Muscle layer of colon (tissue), 2 donors: ENCODE results near the gene CEACAM18.
"Not testable (repeated sequence)": the region's sequence is repeated elsewhere in the genome, so short reads cannot be mapped to it uniquely, and the experiment has no call there.

Experiments
- H3K27ac ChIP-seq: one replicate; pipeline ENCODE4 v1.7.0; 2013; ENCODE audit warnings: low read depth, mild to moderate bottlenecking, low read length, moderate library complexity
- H3K27me3 ChIP-seq, 2 donors: one replicate each; pipeline ENCODE4 v1.7.0; 2013; ENCODE audit warnings: low read length in 2 of 2, mild to moderate bottlenecking in 2 of 2; ENCODE audit not compliant: insufficient read depth in 2 of 2, control insufficient read depth in 1 of 2
- H3K36me3 ChIP-seq: one replicate; pipeline ENCODE4 v1.7.0; 2013; ENCODE audit warnings: mild to moderate bottlenecking, low read length; ENCODE audit not compliant: insufficient read depth
- H3K4me1 ChIP-seq: one replicate; pipeline ENCODE4 v1.7.0; 2013; ENCODE audit warnings: mild to moderate bottlenecking, low read length; ENCODE audit not compliant: insufficient read depth
- H3K4me3 ChIP-seq, 2 donors: one replicate each; pipeline ENCODE4 v1.7.0; 2013; ENCODE audit warnings: low read length in 2 of 2, low read depth in 1 of 2, mild to moderate bottlenecking in 1 of 2, moderate library complexity in 1 of 2
- H3K9ac ChIP-seq: one replicate; pipeline ENCODE4 v1.7.0; 2013; ENCODE audit warnings: low read length
- H3K9me3 ChIP-seq: one replicate; pipeline ENCODE4 v1.7.0; 2013; ENCODE audit warnings: mild to moderate bottlenecking, low read length
- donor health status: abdominal sarcoma.
- donor health status: Adenocarcinoma of cecum.

Gene CEACAM18

GRCh38 chr19:51463976-51464581, 14.3 kb upstream of the CEACAM18 start:
- H3K9ac ChIP-seq, H3K9me3 ChIP-seq, H3K36me3 ChIP-seq, H3K4me1 ChIP-seq, H3K4me3 ChIP-seq, H3K27ac ChIP-seq: not testable (repeated sequence)
- peaks cover 0 to 12% of the 10 kb centered on the region in 2 donors for H3K27me3 ChIP-seq

GRCh38 chr19:51466723-51467122, 11.6 kb upstream of the CEACAM18 start:
- no peak overlapping the region for H3K9ac ChIP-seq
- no peak overlapping the region for H3K4me3 ChIP-seq
- no peaks in the 10 kb centered on the region for H3K36me3 ChIP-seq
- no peaks in the 10 kb centered on the region for H3K4me1 ChIP-seq
- no peaks in the 10 kb centered on the region for H3K9me3 ChIP-seq
- no peak overlapping the region for H3K27ac ChIP-seq
- peaks cover 0 to 14% of the 10 kb centered on the region in 2 donors for H3K27me3 ChIP-seq

- Histone ChIP-seq H3K9me3 (no peaks in the 10 kb centered on the region), H3K9ac (no peak overlapping the region), H3K27ac (no peak overlapping the region), H3K27me3 (peaks cover 0 to 5% of the 10 kb centered on the region in 2 donors), H3K4me3 (no peak overlapping the region), H3K36me3 (no peaks in the 10 kb centered on the region), H3K4me1 (no peaks in the 10 kb centered on the region)
Measured at GRCh38 chr19:51467864-51468544, 10.3 kb upstream of the CEACAM18 start.

GRCh38 chr19:51468545-51468920, 9.8 kb upstream of the CEACAM18 start:
- no peaks in the 10 kb centered on the region for H3K4me1 ChIP-seq
- no peaks in the 10 kb centered on the region for H3K9me3 ChIP-seq
- H3K9ac ChIP-seq: no peak overlapping the region
- no peak overlapping the region for H3K4me3 ChIP-seq
- H3K27me3 ChIP-seq: peaks cover 0 to 9% of the 10 kb centered on the region in 2 donors
- H3K36me3 ChIP-seq: no peaks in the 10 kb centered on the region
- no peak overlapping the region for H3K27ac ChIP-seq

GRCh38 chr19:51469162-51469561, 9.2 kb upstream of the CEACAM18 start:
- no peak overlapping the region for H3K4me3 ChIP-seq
- no peaks in the 10 kb centered on the region for H3K9me3 ChIP-seq
- no peaks in the 10 kb centered on the region for H3K4me1 ChIP-seq
- peaks cover 0 to 11% of the 10 kb centered on the region in 2 donors for H3K27me3 ChIP-seq
- H3K27ac ChIP-seq: no peak overlapping the region
- no peak overlapping the region for H3K9ac ChIP-seq
- no peaks in the 10 kb centered on the region for H3K36me3 ChIP-seq

GRCh38 chr19:51469629-51470028, 8.7 kb upstream of the CEACAM18 start:
- no peaks in the 10 kb centered on the region for H3K36me3 ChIP-seq
- H3K27me3 ChIP-seq: peaks cover 0 to 11% of the 10 kb centered on the region in 2 donors
- no peaks in the 10 kb centered on the region for H3K4me1 ChIP-seq
- H3K27ac ChIP-seq: no peak overlapping the region
- no peaks in the 10 kb centered on the region for H3K9me3 ChIP-seq
- no peak overlapping the region for H3K9ac ChIP-seq
- no peak overlapping the region for H3K4me3 ChIP-seq

- Histone ChIP-seq H3K9ac (no peak overlapping the region), H3K36me3 (no peaks in the 10 kb centered on the region), H3K9me3 (no peaks in the 10 kb centered on the region), H3K4me1 (no peaks in the 10 kb centered on the region), H3K4me3 (no peak overlapping the region), H3K27me3 (peaks cover 0 to 11% of the 10 kb centered on the region in 2 donors), H3K27ac (no peak overlapping the region)
Measured at GRCh38 chr19:51470966-51471365, 7.4 kb upstream of the CEACAM18 start.

- Histone ChIP-seq H3K4me3 (no peak overlapping the region), H3K36me3 (no peaks in the 10 kb centered on the region), H3K9ac (no peak overlapping the region), H3K27ac (no peak overlapping the region), H3K27me3 (peaks cover 0 to 11% of the 10 kb centered on the region in 2 donors), H3K9me3 (no peaks in the 10 kb centered on the region), H3K4me1 (no peaks in the 10 kb centered on the region)
Measured at GRCh38 chr19:51471527-51471926, 6.8 kb upstream of the CEACAM18 start.

GRCh38 chr19:51472607-51473006, 5.7 kb upstream of the CEACAM18 start:
- Histone ChIP-seq H3K27me3 (peaks cover 0 to 11% of the 10 kb centered on the region in 2 donors), H3K4me1 (no peaks in the 10 kb centered on the region), H3K27ac (no peak overlapping the region), H3K9me3 (no peaks in the 10 kb centered on the region), H3K36me3 (no peaks in the 10 kb centered on the region), H3K9ac (no peak overlapping the region), H3K4me3 (no peak overlapping the region)

- no peak overlapping the region for H3K27ac ChIP-seq
- H3K36me3 ChIP-seq: no peaks in the 10 kb centered on the region
- no peaks in the 10 kb centered on the region for H3K9me3 ChIP-seq
- no peak overlapping the region for H3K9ac ChIP-seq
- H3K27me3 ChIP-seq: peaks cover 0 to 11% of the 10 kb centered on the region in 2 donors
- H3K4me1 ChIP-seq: no peaks in the 10 kb centered on the region
- no peak overlapping the region for H3K4me3 ChIP-seq
Measured at GRCh38 chr19:51473009-51473707, 5.2 kb upstream of the CEACAM18 start.

- Histone ChIP-seq H3K36me3 (no peaks in the 10 kb centered on the region), H3K4me1 (no peaks in the 10 kb centered on the region), H3K9me3 (no peaks in the 10 kb centered on the region), H3K9ac (no peak overlapping the region), H3K4me3 (no peak overlapping the region), H3K27ac (no peak overlapping the region), H3K27me3 (peaks cover 6 to 19% of the 10 kb centered on the region in 2 donors)
Measured at GRCh38 chr19:51476164-51476563, 2.2 kb upstream of the CEACAM18 start.
